Measurements from ENCODE around the gene CIT.

DNA sequence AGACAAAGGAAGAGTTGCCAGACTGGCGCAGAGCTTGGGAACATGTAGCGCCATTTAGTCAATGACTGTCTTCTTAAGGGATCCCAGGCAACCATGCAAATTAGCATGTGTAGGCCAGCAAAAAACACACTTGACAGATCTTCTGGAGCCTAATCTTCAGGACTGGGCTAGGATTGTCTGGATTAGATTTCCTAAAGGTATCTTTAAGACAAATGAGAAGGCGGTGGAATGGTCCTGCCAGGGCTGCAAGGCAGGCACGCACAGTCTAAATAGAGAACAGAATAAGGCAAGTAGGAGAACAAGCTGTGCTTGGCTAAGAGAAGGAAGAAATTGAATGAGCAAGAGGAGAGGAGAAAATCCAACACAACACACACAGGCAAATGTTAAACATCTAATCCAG, 80.0 kb downstream of the CIT start:
- TF ChIP-seq POLR2AphosphoS5 (IDR thresholded peaks at IDR 0.05; ENCODE audit: low read depth, low read length) (no peak), SIN3A (IDR thresholded peaks at IDR 0.05; ENCODE audit: borderline replicate concordance, insufficient read depth, low read depth, low read length) (no peak), TCF7L2 (IDR thresholded peaks at IDR 0.05; ENCODE audit: low read depth, low read length) (no peak)
- TF ChIP-seq, protein P1, sequence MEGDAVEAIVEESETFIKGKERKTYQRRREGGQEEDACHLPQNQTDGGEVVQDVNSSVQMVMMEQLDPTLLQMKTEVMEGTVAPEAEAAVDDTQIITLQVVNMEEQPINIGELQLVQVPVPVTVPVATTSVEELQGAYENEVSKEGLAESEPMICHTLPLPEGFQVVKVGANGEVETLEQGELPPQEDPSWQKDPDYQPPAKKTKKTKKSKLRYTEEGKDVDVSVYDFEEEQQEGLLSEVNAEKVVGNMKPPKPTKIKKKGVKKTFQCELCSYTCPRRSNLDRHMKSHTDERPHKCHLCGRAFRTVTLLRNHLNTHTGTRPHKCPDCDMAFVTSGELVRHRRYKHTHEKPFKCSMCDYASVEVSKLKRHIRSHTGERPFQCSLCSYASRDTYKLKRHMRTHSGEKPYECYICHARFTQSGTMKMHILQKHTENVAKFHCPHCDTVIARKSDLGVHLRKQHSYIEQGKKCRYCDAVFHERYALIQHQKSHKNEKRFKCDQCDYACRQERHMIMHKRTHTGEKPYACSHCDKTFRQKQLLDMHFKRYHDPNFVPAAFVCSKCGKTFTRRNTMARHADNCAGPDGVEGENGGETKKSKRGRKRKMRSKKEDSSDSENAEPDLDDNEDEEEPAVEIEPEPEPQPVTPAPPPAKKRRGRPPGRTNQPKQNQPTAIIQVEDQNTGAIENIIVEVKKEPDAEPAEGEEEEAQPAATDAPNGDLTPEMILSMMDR (IDR thresholded peaks at IDR 0.05), result no peak
- TF ChIP-seq, protein P2, sequence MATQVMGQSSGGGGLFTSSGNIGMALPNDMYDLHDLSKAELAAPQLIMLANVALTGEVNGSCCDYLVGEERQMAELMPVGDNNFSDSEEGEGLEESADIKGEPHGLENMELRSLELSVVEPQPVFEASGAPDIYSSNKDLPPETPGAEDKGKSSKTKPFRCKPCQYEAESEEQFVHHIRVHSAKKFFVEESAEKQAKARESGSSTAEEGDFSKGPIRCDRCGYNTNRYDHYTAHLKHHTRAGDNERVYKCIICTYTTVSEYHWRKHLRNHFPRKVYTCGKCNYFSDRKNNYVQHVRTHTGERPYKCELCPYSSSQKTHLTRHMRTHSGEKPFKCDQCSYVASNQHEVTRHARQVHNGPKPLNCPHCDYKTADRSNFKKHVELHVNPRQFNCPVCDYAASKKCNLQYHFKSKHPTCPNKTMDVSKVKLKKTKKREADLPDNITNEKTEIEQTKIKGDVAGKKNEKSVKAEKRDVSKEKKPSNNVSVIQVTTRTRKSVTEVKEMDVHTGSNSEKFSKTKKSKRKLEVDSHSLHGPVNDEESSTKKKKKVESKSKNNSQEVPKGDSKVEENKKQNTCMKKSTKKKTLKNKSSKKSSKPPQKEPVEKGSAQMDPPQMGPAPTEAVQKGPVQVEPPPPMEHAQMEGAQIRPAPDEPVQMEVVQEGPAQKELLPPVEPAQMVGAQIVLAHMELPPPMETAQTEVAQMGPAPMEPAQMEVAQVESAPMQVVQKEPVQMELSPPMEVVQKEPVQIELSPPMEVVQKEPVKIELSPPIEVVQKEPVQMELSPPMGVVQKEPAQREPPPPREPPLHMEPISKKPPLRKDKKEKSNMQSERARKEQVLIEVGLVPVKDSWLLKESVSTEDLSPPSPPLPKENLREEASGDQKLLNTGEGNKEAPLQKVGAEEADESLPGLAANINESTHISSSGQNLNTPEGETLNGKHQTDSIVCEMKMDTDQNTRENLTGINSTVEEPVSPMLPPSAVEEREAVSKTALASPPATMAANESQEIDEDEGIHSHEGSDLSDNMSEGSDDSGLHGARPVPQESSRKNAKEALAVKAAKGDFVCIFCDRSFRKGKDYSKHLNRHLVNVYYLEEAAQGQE (IDR thresholded peaks at IDR 0.05; ENCODE audit: insufficient read depth in 1 of 2, low read depth in 2 of 2, low read length in 1 of 2), result no peak
